Stimulated activated CD4-positive, alpha-beta T cell treated with anti-CD3 and anti-CD28 coated beads, TNF-alpha, amount 100 ng/mL, for 48 hours (primary cell): ENCODE results near the gene TMED1.

Experiments used
- DNase-seq, 3 donors: peaks; one replicate each; pipeline ENCODE4 v3.0.0-alpha.2; 2020; ENCODE audit warnings: low read depth in 3 of 3

The TMED1 gene

GRCh38 chr19:10811391-10812111 is 24.5 kb downstream of the TMED1 start:
- DNase-seq, result no peak

DNA sequence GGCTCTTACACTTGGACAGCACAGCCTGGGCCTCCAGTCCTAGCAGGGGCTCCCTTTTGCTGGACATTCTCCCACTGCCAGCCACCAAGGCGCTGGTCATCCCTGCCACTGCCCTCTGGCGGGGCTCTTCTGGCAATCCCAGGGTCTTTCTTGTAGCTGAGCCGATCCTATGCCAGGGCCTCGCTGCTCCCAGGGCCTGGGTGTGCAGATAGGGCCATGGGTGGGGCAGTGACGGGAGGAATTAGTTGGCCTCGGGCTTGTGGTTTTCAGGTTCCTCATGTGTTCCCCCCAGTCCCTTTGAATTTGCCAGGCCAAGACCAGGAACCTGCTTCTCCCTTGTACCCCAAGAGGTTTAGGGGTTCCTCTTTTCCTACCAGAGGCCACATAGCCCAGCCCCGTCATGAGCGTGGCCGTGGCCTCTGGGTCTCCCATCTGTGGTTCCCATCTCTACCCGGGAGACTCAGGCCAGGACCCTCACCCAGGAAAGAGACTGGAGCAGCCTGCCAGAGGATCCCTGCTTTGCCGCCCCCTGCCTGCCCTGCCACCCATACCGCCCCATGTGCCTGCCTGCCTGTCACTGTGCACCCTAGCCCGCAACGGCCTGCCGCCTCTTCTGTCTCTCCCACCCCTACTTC is 26.2 kb downstream of the TMED1 start:
- no peak for DNase-seq

GRCh38 chr19:10808937-10809649 is 26.9 kb downstream of the TMED1 start:
- peak in 2 of 3 donors; percentile 12 to 15 for DNase-seq

DNA sequence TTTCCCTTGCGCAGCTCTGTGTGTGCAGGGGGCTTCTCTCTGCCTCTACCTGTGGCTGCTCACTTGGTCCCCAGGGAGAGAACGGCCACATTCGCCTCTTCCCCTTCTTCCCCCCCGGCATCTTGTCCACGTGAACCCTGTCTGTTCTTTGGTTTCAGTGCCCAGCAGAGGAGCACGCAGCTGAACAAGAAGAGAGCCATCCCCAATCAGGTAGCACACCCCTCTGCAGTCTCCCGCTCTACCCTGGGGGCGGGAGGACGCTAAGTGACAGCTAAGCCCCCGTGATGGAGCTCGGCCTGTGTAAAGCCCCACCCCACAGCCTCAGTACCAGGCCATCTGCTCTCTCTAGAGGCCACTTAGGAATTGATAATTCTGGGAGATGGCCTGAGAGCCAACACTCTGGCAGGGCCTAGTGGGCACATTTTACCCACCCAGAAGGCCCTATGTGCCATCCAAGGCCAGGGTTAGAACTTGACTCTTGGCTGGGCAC is 30.2 kb downstream of the TMED1 start:
- no peak for DNase-seq

GRCh38 chr19:10805065-10805757 is 30.8 kb downstream of the TMED1 start:
- DNase-seq, result no peak

- no peak for DNase-seq
Observed at GRCh38 chr19:10803252-10803651, 32.8 kb downstream of the TMED1 start.

DNA sequence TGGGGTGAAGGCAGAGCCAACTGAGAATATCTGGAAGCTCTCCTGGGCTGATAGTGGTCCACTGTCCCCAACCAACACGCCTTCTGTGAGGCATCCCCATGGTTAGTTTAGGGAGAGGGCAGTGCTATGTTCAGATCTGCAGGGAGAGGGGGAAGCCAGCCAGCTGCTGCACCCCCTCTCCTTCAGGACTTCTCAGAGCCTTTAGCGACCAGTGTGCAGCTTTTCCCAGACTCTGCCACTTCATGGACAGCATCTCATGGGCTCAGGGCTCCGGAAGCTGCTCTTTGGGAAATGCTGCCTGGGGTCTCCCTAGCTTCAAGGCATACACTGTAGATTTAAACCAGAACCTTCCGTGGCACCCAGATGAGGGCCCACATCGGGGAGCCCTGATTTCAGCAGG is 33.5 kb downstream of the TMED1 start:
- no peak for DNase-seq

GRCh38 chr19:10800488-10800887 is 35.5 kb downstream of the TMED1 start:
- DNase-seq, result no peak

GRCh38 chr19:10797541-10798256 is 38.3 kb downstream of the TMED1 start:
- DNase-seq, result peak; percentile 71 to 85 (median 79)

DNA sequence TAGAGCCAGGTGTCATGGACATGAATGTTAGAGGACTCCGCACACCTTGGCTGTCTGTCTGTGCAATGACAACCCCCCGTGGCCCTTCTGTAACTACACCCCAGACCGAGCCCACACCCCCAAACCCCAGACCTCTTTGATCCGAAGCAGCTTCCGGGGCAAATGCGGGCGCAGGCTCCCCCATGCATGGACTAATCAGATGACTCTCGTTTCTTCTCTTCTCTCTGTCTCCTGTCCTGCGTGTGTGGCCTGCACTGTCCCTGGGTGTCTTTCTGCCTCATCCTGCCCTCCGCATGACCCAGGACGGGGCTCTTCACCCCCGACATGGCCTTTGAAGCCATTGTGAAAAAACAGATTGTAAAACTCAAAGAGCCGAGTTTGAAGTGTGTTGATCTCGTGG is 38.9 kb downstream of the TMED1 start:
- DNase-seq, result no peak

GRCh38 chr19:10796653-10797052 is 39.4 kb downstream of the TMED1 start:
- no peak for DNase-seq

- no peak for DNase-seq
Observed at GRCh38 chr19:10789866-10790265, 46.1 kb downstream of the TMED1 start.

- no peak for DNase-seq
Observed at GRCh38 chr19:10788146-10788545, 47.9 kb downstream of the TMED1 start.

- DNase-seq, result no peak
Observed at GRCh38 chr19:10784257-10784656, 51.8 kb downstream of the TMED1 start.

GRCh38 chr19:10782795-10783194 is 53.2 kb downstream of the TMED1 start:
- DNase-seq, result no peak
